ENCODE results near the gene JMJD7. TPM values are rescaled to one million over a fixed set of nuclear protein-coding genes. Genes with fewer than 3 reads are reported as not detected.

Gene JMJD7
- total RNA-seq, 2 donors from 2014 or later = 26.7 to 35.6 TPM

- no peaks in the 10 kb centered on the region for H3K4me1 Mint-ChIP-seq
- H3K4me3 Mint-ChIP-seq = no peak overlapping the region
- H3K9me3 ChIP-seq (ENCODE audit: control insufficient read depth, low read length, poor library complexity, severe bottlenecking) = no peaks in the 10 kb centered on the region
- DNase-seq = no peak
- no peak overlapping the region for H3K27ac Mint-ChIP-seq
- no peak for ATAC-seq
- H3K36me3 Mint-ChIP-seq (ENCODE audit: low read depth) = no peaks in the 10 kb centered on the region
- no peaks in the 10 kb centered on the region for H3K27me3 Mint-ChIP-seq
Observed at GRCh38 chr15:41857316-41857715, 29.4 kb downstream of the JMJD7 start.

- peaks cover 4% of the 10 kb centered on the region for H3K4me1 Mint-ChIP-seq
- ATAC-seq (no peak), DNase-seq (no peak)
- H3K4me3 Mint-ChIP-seq = no peak overlapping the region
- H3K36me3 Mint-ChIP-seq (ENCODE audit: low read depth) = no peaks in the 10 kb centered on the region
- H3K27me3 Mint-ChIP-seq = no peaks in the 10 kb centered on the region
- H3K9me3 ChIP-seq (ENCODE audit: control insufficient read depth, low read length, poor library complexity, severe bottlenecking) = no peaks in the 10 kb centered on the region
- H3K27ac Mint-ChIP-seq = no peak overlapping the region
Observed at GRCh38 chr15:41858756-41859155, 30.9 kb downstream of the JMJD7 start.

- no peaks in the 10 kb centered on the region for H3K27me3 Mint-ChIP-seq
- no peaks in the 10 kb centered on the region for H3K9me3 ChIP-seq (ENCODE audit: control insufficient read depth, low read length, poor library complexity, severe bottlenecking)
- no peak overlapping the region for H3K27ac Mint-ChIP-seq
- ATAC-seq (no peak), DNase-seq (no peak)
- H3K4me3 Mint-ChIP-seq = peak overlapping the region; percentile 7
- H3K36me3 Mint-ChIP-seq (ENCODE audit: low read depth) = no peaks in the 10 kb centered on the region
- H3K4me1 Mint-ChIP-seq = peaks cover 4% of the 10 kb centered on the region
Observed at GRCh38 chr15:41860049-41860828, 32.3 kb downstream of the JMJD7 start.

GRCh38 chr15:41861736-41862356, 34.0 kb downstream of the JMJD7 start:
- Mint-ChIP-seq H3K4me3 (no peak overlapping the region), H3K36me3 (ENCODE audit: low read depth) (no peaks in the 10 kb centered on the region), H3K4me1 (peaks cover 4% of the 10 kb centered on the region), H3K27me3 (no peaks in the 10 kb centered on the region), H3K27ac (no peak overlapping the region)
- no peaks in the 10 kb centered on the region for H3K9me3 ChIP-seq (ENCODE audit: control insufficient read depth, low read length, poor library complexity, severe bottlenecking)
- ATAC-seq (no peak), DNase-seq (no peak)

GRCh38 chr15:41862515-41863116, 34.7 kb downstream of the JMJD7 start:
- ATAC-seq (no peak), DNase-seq (no peak)
- Mint-ChIP-seq H3K4me3 (no peak overlapping the region), H3K27ac (no peak overlapping the region), H3K4me1 (peaks cover 4% of the 10 kb centered on the region), H3K27me3 (no peaks in the 10 kb centered on the region), H3K36me3 (ENCODE audit: low read depth) (no peaks in the 10 kb centered on the region)
- no peaks in the 10 kb centered on the region for H3K9me3 ChIP-seq (ENCODE audit: control insufficient read depth, low read length, poor library complexity, severe bottlenecking)

- Mint-ChIP-seq H3K4me3 (no peak overlapping the region), H3K36me3 (ENCODE audit: low read depth) (no peaks in the 10 kb centered on the region), H3K4me1 (peaks cover 6% of the 10 kb centered on the region), H3K27ac (no peak overlapping the region), H3K27me3 (no peaks in the 10 kb centered on the region)
- H3K9me3 ChIP-seq (ENCODE audit: control insufficient read depth, low read length, poor library complexity, severe bottlenecking) = no peaks in the 10 kb centered on the region
- ATAC-seq = no peak
- no peak for DNase-seq
Observed at GRCh38 chr15:41865490-41866055, 37.7 kb downstream of the JMJD7 start.

GRCh38 chr15:41866263-41866703, 38.4 kb downstream of the JMJD7 start:
- Mint-ChIP-seq H3K27me3 (no peaks in the 10 kb centered on the region), H3K4me3 (no peak overlapping the region), H3K27ac (no peak overlapping the region), H3K4me1 (peaks cover 13% of the 10 kb centered on the region), H3K36me3 (ENCODE audit: low read depth) (no peaks in the 10 kb centered on the region)
- ATAC-seq = no peak
- no peak for DNase-seq
- no peaks in the 10 kb centered on the region for H3K9me3 ChIP-seq (ENCODE audit: control insufficient read depth, low read length, poor library complexity, severe bottlenecking)

GRCh38 chr15:41866872-41867579, 39.1 kb downstream of the JMJD7 start:
- Mint-ChIP-seq H3K4me1 (peaks cover 13% of the 10 kb centered on the region), H3K4me3 (no peak overlapping the region), H3K27me3 (no peaks in the 10 kb centered on the region), H3K36me3 (ENCODE audit: low read depth) (no peaks in the 10 kb centered on the region), H3K27ac (peak overlapping the region; percentile 53)
- ATAC-seq (no peak), DNase-seq (no peak)
- no peaks in the 10 kb centered on the region for H3K9me3 ChIP-seq (ENCODE audit: control insufficient read depth, low read length, poor library complexity, severe bottlenecking)

GRCh38 chr15:41868321-41868720, 40.4 kb downstream of the JMJD7 start:
- no peaks in the 10 kb centered on the region for H3K9me3 ChIP-seq (ENCODE audit: control insufficient read depth, low read length, poor library complexity, severe bottlenecking)
- Mint-ChIP-seq H3K36me3 (ENCODE audit: low read depth) (no peaks in the 10 kb centered on the region), H3K27ac (no peak overlapping the region), H3K4me1 (peaks cover 9% of the 10 kb centered on the region), H3K27me3 (no peaks in the 10 kb centered on the region), H3K4me3 (no peak overlapping the region)
- DNase-seq = no peak
- no peak for ATAC-seq

GRCh38 chr15:41869770-41870688, 42.1 kb downstream of the JMJD7 start:
- Mint-ChIP-seq H3K27me3 (no peaks in the 10 kb centered on the region), H3K36me3 (ENCODE audit: low read depth) (no peaks in the 10 kb centered on the region), H3K4me1 (peaks cover 12% of the 10 kb centered on the region), H3K4me3 (peak overlapping the region; percentile 86), H3K27ac (peak overlapping the region; percentile 95)
- no peaks in the 10 kb centered on the region for H3K9me3 ChIP-seq (ENCODE audit: control insufficient read depth, low read length, poor library complexity, severe bottlenecking)
- DNase-seq = no peak
- ATAC-seq = no peak

- Mint-ChIP-seq H3K36me3 (ENCODE audit: low read depth) (no peaks in the 10 kb centered on the region), H3K4me1 (peaks cover 15% of the 10 kb centered on the region), H3K27me3 (no peaks in the 10 kb centered on the region), H3K4me3 (peak overlapping the region; percentile 86), H3K27ac (peak overlapping the region; percentile 95)
- DNase-seq = peak in 2 of 3 donors; percentile 29 to 44
- H3K9me3 ChIP-seq (ENCODE audit: control insufficient read depth, low read length, poor library complexity, severe bottlenecking) = no peaks in the 10 kb centered on the region
- peak; percentile 98 for ATAC-seq
Observed at GRCh38 chr15:41870689-41871081, 42.8 kb downstream of the JMJD7 start.

GRCh38 chr15:41871175-41871905, 43.4 kb downstream of the JMJD7 start:
- no peak for ATAC-seq
- no peaks in the 10 kb centered on the region for H3K36me3 Mint-ChIP-seq (ENCODE audit: low read depth)
- H3K27ac Mint-ChIP-seq = peak overlapping the region; percentile 95

More at GRCh38 chr15:41871175-41871905, 43.4 kb downstream of the JMJD7 start:
- peak overlapping the region; percentile 86 for H3K4me3 Mint-ChIP-seq
- H3K27me3 Mint-ChIP-seq = no peaks in the 10 kb centered on the region
- no peaks in the 10 kb centered on the region for H3K9me3 ChIP-seq (ENCODE audit: control insufficient read depth, low read length, poor library complexity, severe bottlenecking)
- peaks cover 15% of the 10 kb centered on the region for H3K4me1 Mint-ChIP-seq
- DNase-seq = no peak
